ENCODE data around the gene MUSK. TPM values are rescaled to one million over a fixed set of nuclear protein-coding genes. Genes with fewer than 3 reads are reported as not detected.

Gene MUSK
- total RNA-seq (2021; ENCODE audit: unreplicated experiment) (not detected), Bru-seq, nascent RNA (percentile 4 among the genes with signal in this experiment), BruChase-seq, experiment 1, labeled RNA remaining after a 2-hour chase (percentile 5 among the genes with signal in this experiment), BruChase-seq, experiment 2, labeled RNA remaining after a 6-hour chase (percentile 2 among the genes with signal in this experiment)
- polyA plus RNA-seq (2012; ENCODE audit: insufficient read length) = not detected
- long read RNA-seq = 0 reads

DNA sequence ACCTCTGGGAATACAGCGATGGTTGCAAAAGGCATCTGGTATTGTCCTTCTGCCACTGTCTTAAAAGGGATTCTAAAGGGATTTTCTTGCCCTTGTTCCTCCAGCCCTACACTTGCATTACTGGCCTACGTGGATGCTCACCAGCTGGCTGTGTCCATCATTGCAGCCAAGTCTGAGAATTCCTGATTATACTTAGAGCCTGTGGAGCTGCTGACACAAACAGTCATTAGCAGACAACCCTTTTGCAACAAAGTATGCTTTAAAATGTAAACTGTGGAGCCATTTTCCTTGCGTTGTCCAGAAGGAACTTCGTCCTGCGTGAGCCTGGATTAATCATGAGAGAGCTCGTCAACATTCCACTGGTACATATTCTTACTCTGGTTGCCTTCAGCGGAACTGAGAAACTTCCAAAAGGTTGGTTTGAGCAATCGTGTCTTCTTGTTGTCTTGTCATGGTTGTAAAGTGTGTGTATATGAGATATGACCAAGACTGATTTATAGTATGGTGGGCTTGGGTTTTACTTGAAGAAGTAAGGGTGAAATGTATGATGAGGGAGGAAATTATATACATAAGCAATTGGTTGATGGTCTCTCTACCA lies at the start of gene MUSK:
TSS of gene MUSK (plus strand) at position 222 of the 598 bp plus-strand sequence. CDS start at position 336, 114 bp downstream.
- Histone ChIP-seq H3K9me3 (ENCODE audit: control insufficient read depth, insufficient read depth, low read depth, low read length) (no peaks in the 10 kb centered on the region), H3K36me3 (ENCODE audit: control insufficient read depth, insufficient read depth, low read length) (no peaks in the 10 kb centered on the region), H3K4me1 (ENCODE audit: control insufficient read depth, insufficient read depth, low read length) (no peaks in the 10 kb centered on the region), H3K27ac (ENCODE audit: low read length) (no peak within 1 kb of the TSS), H3K4me3 (ENCODE audit: low read depth in 2 of 2, low read length in 2 of 2) (no peak within 1 kb of the TSS), H3K27me3 (ENCODE audit: control insufficient read depth, insufficient read depth, low read length) (no peaks in the 10 kb centered on the region)
- TF ChIP-seq CTCF (IDR thresholded peaks at IDR 0.05) (no peak), SIN3A (IDR thresholded peaks at IDR 0.05; ENCODE audit: borderline replicate concordance, insufficient read depth, low read depth, low read length) (no peak), POLR2AphosphoS5 (IDR thresholded peaks at IDR 0.05; ENCODE audit: low read depth, low read length) (no peak), TCF7L2 (IDR thresholded peaks at IDR 0.05; ENCODE audit: low read depth, low read length) (no peak)
- TF ChIP-seq, protein P1, sequence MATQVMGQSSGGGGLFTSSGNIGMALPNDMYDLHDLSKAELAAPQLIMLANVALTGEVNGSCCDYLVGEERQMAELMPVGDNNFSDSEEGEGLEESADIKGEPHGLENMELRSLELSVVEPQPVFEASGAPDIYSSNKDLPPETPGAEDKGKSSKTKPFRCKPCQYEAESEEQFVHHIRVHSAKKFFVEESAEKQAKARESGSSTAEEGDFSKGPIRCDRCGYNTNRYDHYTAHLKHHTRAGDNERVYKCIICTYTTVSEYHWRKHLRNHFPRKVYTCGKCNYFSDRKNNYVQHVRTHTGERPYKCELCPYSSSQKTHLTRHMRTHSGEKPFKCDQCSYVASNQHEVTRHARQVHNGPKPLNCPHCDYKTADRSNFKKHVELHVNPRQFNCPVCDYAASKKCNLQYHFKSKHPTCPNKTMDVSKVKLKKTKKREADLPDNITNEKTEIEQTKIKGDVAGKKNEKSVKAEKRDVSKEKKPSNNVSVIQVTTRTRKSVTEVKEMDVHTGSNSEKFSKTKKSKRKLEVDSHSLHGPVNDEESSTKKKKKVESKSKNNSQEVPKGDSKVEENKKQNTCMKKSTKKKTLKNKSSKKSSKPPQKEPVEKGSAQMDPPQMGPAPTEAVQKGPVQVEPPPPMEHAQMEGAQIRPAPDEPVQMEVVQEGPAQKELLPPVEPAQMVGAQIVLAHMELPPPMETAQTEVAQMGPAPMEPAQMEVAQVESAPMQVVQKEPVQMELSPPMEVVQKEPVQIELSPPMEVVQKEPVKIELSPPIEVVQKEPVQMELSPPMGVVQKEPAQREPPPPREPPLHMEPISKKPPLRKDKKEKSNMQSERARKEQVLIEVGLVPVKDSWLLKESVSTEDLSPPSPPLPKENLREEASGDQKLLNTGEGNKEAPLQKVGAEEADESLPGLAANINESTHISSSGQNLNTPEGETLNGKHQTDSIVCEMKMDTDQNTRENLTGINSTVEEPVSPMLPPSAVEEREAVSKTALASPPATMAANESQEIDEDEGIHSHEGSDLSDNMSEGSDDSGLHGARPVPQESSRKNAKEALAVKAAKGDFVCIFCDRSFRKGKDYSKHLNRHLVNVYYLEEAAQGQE (IDR thresholded peaks at IDR 0.05; ENCODE audit: insufficient read depth in 1 of 2, low read depth in 2 of 2, low read length in 1 of 2) = no peak
- DNase-seq (ENCODE audit: low read depth, low spot score) = no peak
- no peak for ATAC-seq
- CTCF ChIA-PET = no interaction called here
- intact Hi-C loops (cut with micrococcal nuclease; ENCODE audit: unreplicated experiment) (no loop called here), in situ Hi-C loops (cut with HindIII; ENCODE audit: low pct_unique_long_range_greater_than_20kb, low sequenced_read_pairs) (no loop called here)
- POLR2A ChIA-PET = no interaction called here
- BruUV-seq (replicated peaks) = no TSS peak

DNA sequence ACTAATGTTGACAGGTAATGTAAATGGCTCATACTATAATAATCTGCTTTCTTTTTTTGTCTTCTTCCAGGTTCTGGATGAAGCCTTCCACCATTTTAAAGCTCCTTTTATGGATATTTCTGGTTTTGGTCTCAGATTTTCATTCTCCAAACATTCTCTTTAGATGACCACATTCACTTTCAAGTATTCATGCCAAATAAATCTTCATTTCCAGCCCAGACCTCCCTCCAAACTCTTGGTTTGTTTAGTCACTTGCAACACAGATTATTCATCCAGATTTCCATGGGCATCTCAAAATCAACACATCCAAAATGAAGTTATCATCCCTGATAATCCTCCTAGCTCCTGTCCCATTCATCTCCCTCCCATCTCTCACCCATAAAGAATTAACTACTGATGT lies 48.8 kb upstream of the MUSK start:
- H3K9me3 ChIP-seq (ENCODE audit: control insufficient read depth, insufficient read depth, low read depth, low read length) = no peaks in the 10 kb centered on the region
- CTCF ChIA-PET = no interaction called here
- in situ Hi-C loops (cut with HindIII; ENCODE audit: low pct_unique_long_range_greater_than_20kb, low sequenced_read_pairs) = no loop called here
- intact Hi-C loops (cut with micrococcal nuclease; ENCODE audit: unreplicated experiment) = loop anchor here (5.0 kb wide), 2 partner anchors 193 to 438 kb away; no protein-coding TSS in a partner anchor
- no peak for ATAC-seq
- no peak overlapping the region for H3K27ac ChIP-seq (ENCODE audit: low read length)
- BruUV-seq (replicated peaks) = no TSS peak
- POLR2A ChIA-PET = no interaction called here
- no peak overlapping the region for H3K4me3 ChIP-seq (ENCODE audit: low read depth in 2 of 2, low read length in 2 of 2)
- no peaks in the 10 kb centered on the region for H3K4me1 ChIP-seq (ENCODE audit: control insufficient read depth, insufficient read depth, low read length)
- no peak for DNase-seq (ENCODE audit: low read depth, low spot score)
- TF ChIP-seq CTCF (IDR thresholded peaks at IDR 0.05) (no peak), SIN3A (IDR thresholded peaks at IDR 0.05; ENCODE audit: borderline replicate concordance, insufficient read depth, low read depth, low read length) (no peak), POLR2AphosphoS5 (IDR thresholded peaks at IDR 0.05; ENCODE audit: low read depth, low read length) (no peak), TCF7L2 (IDR thresholded peaks at IDR 0.05; ENCODE audit: low read depth, low read length) (no peak)
- TF ChIP-seq, protein P1 (IDR thresholded peaks at IDR 0.05; ENCODE audit: insufficient read depth in 1 of 2, low read depth in 2 of 2, low read length in 1 of 2) = no peak
- 0 out of 2 replicates have a peak, but pooled peaks cover 5% of the 10 kb centered on the region for H3K27me3 ChIP-seq (ENCODE audit: control insufficient read depth, insufficient read depth, low read length)
- H3K36me3 ChIP-seq (ENCODE audit: control insufficient read depth, insufficient read depth, low read length) = no peaks in the 10 kb centered on the region

All from Panc1 (cell line).